Measurements from ENCODE around the gene IRF1. TPM values are rescaled to one million over a fixed set of nuclear protein-coding genes. Genes with fewer than 3 reads are reported as not detected.
A peak's percentile ranks its signal among the peaks of the same experiment; 100 is the strongest.
"Not testable (repeated sequence)": the region's sequence is repeated elsewhere in the genome, so short reads cannot be mapped to it uniquely, and the experiment has no call there.

Gene IRF1
- polyA plus RNA-seq (ENCODE audit: insufficient read length in 4 of 4): 10 to 100 TPM; 13.9 to 23.8 (median 18.9) TPM

- DNase-seq (ENCODE audit: low read depth in 4 of 4, low spot score in 2 of 4): peak; percentile 75 to 84 (median 83)
Observed at GRCh38 chr5:132490484-132491367, at the start of gene IRF1. Gene IRF1 (minus strand): TSS chr5:132490773. CDS start chr5:132489478, 1,295 bp downstream.

GRCh38 chr5:132540149-132540548 lies 49.6 kb upstream of the IRF1 start:
- DNase-seq (ENCODE audit: low read depth in 4 of 4, low spot score in 2 of 4): no peak

DNA sequence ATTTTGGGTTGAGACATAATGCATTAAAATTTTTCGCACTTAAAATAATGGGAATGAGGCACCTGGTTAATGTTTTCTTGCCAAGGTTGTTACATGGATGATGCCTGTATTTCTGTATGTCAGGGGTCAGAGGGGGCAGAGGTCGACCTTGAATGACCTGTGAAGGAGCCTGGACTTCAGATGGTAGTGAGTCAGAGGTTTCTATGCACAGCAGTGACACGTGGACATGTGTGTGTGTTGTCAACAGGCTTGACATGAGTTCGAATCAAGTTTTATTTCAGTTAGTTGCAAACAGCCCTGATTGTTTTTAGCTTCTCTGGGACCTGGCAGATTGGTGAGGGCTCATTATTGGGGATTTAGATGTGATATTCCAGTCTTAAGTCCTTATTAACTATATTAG lies 49.1 kb upstream of the IRF1 start:
- DNase-seq (ENCODE audit: low read depth in 4 of 4, low spot score in 2 of 4): no peak

GRCh38 chr5:132530946-132531345 lies 40.4 kb upstream of the IRF1 start:
- no peak for DNase-seq (ENCODE audit: low read depth in 4 of 4, low spot score in 2 of 4)

DNA sequence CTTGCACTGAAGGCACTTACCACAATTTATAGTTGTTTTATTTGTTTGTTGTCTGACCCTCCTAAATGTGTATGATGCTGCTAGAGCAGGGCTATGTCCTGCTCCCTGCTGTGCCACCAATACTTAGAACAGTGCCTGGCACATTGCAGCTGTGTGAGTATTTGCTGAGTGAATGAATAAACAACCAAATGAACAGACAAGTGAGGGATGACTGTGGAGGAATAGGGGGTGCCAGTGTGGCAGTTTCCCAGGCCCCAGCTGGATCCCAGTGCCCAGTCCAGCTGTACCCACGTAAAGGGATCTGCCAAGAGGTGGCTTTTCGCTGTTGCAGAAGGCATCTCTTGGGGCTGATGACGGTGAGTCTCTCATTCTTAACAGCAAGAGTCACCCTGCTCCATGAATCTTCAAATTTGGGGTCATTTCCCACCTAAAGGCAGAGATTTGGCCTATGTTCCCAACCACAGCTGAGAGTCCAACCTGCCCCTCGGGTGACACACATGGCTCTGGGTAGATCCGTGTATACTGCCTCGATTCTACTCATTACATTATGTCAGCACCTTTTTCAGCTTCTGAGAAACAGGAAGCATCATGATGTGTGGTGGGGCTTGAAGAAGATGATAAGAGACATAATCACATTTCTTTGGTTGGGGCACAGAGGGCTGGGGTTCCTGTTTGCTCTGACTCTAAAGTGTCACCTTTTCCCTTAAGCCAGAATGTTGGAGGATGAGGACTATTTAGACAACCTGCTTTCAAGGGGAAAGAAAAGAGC lies 38.5 kb upstream of the IRF1 start:
- no peak for DNase-seq (ENCODE audit: low read depth in 4 of 4, low spot score in 2 of 4)

DNA sequence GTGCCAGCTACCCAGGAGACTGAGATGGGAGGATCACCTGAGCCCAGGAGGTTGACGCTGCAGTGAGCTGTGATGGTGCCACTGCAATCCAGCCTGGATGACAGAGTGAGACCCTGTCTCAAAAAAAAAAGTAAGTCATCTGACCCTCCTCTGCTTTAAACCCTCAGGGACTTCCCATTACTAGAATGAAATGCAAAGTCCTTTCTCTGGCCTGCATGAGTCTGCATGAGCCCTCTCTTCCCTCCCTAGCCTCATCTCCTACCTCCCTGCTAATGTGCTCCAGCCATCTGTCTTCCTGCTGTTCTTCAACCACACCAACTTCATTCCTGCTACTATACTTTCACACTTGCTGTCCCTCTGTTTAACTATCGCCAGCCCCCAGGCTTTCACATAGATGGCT lies 37.4 kb upstream of the IRF1 start:
- DNase-seq (ENCODE audit: low read depth in 4 of 4, low spot score in 2 of 4): no peak

- no peak for DNase-seq (ENCODE audit: low read depth in 4 of 4, low spot score in 2 of 4)
Observed at GRCh38 chr5:132526974-132527564, 36.5 kb upstream of the IRF1 start.

GRCh38 chr5:132526290-132526973 lies 35.9 kb upstream of the IRF1 start:
- peak; percentile 17 to 69 (median 40) for DNase-seq (ENCODE audit: low read depth in 4 of 4, low spot score in 2 of 4)

DNA sequence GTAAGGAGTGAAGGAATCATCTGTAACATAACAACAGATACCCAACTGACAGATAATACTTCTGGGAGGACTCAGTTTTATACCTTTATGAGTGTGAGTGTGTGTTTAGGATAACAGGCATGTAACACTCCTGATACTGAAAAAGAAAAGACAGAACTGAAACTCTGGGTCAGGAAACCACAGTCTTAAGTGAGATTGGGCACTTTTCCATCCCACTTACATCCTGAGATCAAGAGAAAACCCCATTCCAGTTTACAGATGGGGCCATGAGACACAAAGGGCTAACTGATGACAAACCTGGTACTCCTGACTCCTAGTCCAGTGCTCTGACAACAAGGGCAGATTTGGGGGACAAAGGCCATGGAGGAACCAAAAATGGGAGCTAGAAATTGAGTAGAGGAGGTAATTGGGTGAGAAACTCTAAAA lies 34.7 kb upstream of the IRF1 start:
- DNase-seq (ENCODE audit: low read depth in 4 of 4, low spot score in 2 of 4): no peak

- DNase-seq (ENCODE audit: low read depth in 4 of 4, low spot score in 2 of 4): not testable (repeated sequence)
Observed at GRCh38 chr5:132524877-132525276, 34.3 kb upstream of the IRF1 start.

- DNase-seq (ENCODE audit: low read depth in 4 of 4, low spot score in 2 of 4): not testable (repeated sequence)
Observed at GRCh38 chr5:132522067-132522466, 31.5 kb upstream of the IRF1 start.

GRCh38 chr5:132513618-132514336 lies 23.2 kb upstream of the IRF1 start:
- not testable (repeated sequence) for DNase-seq (ENCODE audit: low read depth in 4 of 4, low spot score in 2 of 4)

DNA sequence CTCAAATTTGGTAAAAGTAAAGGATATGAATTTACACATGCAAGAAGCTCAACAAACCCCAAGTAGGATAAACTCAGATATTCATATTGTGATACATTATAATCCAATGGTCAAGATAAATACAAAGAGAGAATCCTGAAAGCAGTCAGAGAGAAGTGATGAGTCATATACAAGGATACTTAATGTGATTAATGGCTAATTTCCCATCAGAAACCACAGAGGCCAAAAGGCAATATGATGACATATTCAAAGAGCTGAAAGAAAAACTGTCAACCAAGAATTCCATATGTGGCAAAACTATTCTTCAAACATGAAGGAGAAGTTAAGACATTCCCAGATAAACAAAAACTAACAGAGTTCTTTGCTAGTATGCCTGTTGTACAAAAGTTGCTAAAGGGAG lies 19.5 kb upstream of the IRF1 start:
- no peak for DNase-seq (ENCODE audit: low read depth in 4 of 4, low spot score in 2 of 4)

DNA sequence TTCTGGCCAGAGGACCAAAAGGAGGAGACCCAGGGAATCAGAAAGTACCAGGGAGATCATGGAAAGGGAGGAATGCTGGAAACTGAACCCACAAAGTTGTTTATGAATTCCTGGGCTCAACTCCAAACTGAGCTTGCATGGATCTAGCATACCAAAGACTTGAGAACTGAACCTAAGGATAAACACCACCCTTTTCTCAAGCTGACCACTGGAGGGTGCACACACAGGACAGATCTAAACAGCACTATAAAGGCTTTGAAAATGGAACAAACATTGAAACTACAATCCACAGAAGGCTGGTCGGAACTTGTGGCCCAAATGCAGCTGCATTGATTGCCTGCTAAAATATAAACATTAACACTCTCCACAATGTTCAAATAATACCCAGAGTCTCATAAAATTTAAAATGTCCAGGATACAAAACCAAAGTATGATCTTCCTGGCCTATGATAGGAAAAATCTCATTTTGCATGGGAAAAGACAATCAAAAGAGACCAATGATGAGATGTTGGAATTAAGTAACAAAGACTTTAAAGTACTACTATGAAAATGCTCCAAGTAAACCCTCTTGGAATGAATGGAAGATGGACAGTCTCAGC lies 15.6 kb upstream of the IRF1 start:
- no peak for DNase-seq (ENCODE audit: low read depth in 4 of 4, low spot score in 2 of 4)

DNA sequence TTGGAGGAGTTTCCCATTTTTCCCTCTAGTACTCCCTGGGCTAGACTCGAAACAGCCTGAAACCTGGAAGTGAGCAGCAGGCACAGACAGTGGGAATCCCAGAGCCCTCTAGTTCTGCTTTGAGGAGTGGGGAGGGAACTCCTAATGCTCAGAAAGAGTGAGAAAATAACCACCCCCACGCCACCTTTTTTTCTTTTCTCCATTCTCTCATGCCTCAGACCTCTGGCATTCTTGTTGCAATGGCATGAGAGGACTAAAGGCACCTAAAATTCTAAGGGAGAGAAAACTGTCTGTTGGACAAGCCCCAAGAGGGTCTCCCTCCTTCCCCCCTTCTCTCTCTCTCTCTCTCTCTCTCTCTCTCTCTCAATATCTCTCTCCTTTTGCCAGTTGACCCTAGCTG lies 15.1 kb upstream of the IRF1 start:
- DNase-seq (ENCODE audit: low read depth in 4 of 4, low spot score in 2 of 4): no peak

DNA sequence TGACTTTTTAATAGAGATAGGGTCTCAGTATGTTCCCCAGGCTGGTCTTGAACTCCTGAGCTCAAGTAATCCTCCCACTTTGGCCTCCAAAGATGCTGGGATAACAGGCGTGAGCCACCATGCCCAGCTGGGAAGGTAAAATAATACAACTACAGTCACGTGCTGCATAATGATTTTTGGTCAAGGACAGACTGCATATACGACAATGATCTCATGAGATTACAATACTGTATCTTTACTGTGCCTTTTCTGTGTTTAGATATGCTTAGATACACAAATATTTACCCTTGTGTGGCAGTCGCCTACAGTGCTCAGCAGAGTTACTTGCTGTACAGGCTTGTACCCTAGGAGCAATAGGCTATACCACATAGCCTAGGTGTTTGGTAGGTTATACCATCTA lies 14.2 kb upstream of the IRF1 start:
- no peak for DNase-seq (ENCODE audit: low read depth in 4 of 4, low spot score in 2 of 4)

DNA sequence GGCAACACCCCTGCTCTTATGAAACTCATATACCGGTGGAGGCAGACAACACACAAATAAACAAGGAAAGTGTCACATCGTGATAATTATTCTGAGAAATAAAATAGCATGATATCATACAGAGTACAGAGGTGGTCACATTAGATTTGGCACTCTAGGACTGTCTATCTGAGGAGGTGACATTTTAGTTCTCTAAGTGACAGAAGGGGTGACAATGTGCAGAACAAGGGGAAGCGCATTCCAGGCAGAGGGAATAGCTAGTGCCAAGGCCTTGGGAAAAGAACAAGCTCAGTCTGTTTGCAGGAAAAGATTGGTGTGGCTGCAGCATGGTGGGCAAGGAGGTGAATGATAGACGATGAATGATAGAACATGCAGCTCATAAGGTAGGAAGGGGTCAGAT lies 12.7 kb upstream of the IRF1 start:
- no peak for DNase-seq (ENCODE audit: low read depth in 4 of 4, low spot score in 2 of 4)

- DNase-seq (ENCODE audit: low read depth in 4 of 4, low spot score in 2 of 4): no peak
Observed at GRCh38 chr5:132501961-132502931, 11.7 kb upstream of the IRF1 start.

GRCh38 chr5:132501629-132501956 lies 11.0 kb upstream of the IRF1 start:
- DNase-seq (ENCODE audit: low read depth in 4 of 4, low spot score in 2 of 4): no peak
